T-helper 17 cell (primary cell): ENCODE data around the gene VAV3. TPM values are rescaled to one million over a fixed set of nuclear protein-coding genes. Genes with fewer than 3 reads are reported as not detected.
A peak's percentile ranks its signal among the peaks of the same experiment; 100 is the strongest.

Experiments
- ATAC-seq: fragments of 150-1000 bp; cut with Tn5 transposase; 2 replicates; pipeline ENCODE4 v1.10.0; 2021; ENCODE audit warnings: mild to moderate bottlenecking, moderate library complexity
- DNase-seq, 3 donors: peaks; one replicate each; pipeline versions ENCODE4 v3.0.0 to v3.0.0-alpha.2; 2020 to 2021
- H3K9me3 ChIP-seq: one replicate; pipeline ENCODE4 v1.7.0; 2013; ENCODE audit warnings: low read length, mild to moderate bottlenecking; ENCODE audit not compliant: control insufficient read depth, poor library complexity, severe bottlenecking
- H3K27ac Mint-ChIP-seq: one replicate; pipeline ENCODE4 v1.8.0; 2022; ENCODE audit warnings: mild to moderate bottlenecking, moderate library complexity, mixed read lengths
- H3K27me3 Mint-ChIP-seq: one replicate; pipeline ENCODE4 v1.8.0; 2022; ENCODE audit warnings: mixed read lengths
- H3K36me3 Mint-ChIP-seq: one replicate; pipeline ENCODE4 v1.8.0; 2022; ENCODE audit warnings: low read depth, mixed read lengths
- H3K4me1 Mint-ChIP-seq: one replicate; pipeline ENCODE4 v1.8.0; 2022; ENCODE audit warnings: mild to moderate bottlenecking, mixed read lengths
- H3K4me3 Mint-ChIP-seq: one replicate; pipeline ENCODE4 v1.8.0; 2022; ENCODE audit warnings: mild to moderate bottlenecking, moderate library complexity, mixed read lengths
- total RNA-seq, 4 donors: library from RNA in 2 of 4; stranded (reverse) in 2 of 4; gene quantifications; one replicate each; pipeline ENCODE4 v1.2.3 and lab custom pipeline; 2022 to 2026

The VAV3 gene
- total RNA-seq, 2 donors from 2014 or later, result 10.6 to 11.0 TPM

DNA sequence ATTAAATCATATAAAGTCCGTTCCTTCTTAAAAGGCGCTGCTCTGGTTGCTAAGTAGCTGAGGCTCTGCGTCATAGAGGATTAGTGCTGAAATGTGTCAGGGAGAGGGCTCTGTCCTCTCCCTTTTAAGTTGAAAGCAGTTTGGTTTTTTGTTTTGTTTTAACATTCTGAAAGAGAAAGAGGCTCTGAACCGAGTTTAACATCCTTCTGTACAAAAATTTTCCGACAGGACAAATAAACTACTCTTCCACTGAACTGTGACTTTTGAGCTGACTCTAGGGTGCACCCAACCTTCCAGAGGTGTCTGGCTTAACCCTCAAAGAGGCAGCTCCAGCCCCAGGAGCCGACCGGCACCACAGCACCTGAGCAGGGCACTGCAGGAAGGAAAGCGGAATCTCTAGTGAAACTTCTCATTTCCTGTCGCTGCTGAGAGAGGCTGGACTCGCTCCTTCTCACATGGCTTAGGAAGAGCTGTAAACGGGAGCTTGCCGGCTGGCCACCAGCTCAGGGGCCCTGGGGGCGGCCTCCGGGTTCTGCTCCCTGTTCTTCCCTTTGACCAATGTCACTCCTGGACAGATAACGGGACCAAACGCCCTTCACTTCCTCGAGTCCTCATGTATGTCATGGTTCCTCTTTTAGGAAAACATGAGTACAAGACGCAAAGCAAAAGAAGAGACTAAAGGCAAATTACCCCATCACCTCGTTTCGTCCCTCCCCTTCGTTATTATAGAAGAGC is 1.2 kb downstream of the VAV3 start:
- no peaks in the 10 kb centered on the region for H3K9me3 ChIP-seq
- Mint-ChIP-seq H3K4me3 (peak overlapping the region; percentile 95), H3K27ac (peak overlapping the region; percentile 94), H3K36me3 (peaks cover 2% of the 10 kb centered on the region), H3K27me3 (peaks cover 5% of the 10 kb centered on the region), H3K4me1 (peaks cover 19% of the 10 kb centered on the region)
- ATAC-seq (peak; percentile 73), DNase-seq (peak in 2 of 3 donors; percentile 5 to 13)

DNA sequence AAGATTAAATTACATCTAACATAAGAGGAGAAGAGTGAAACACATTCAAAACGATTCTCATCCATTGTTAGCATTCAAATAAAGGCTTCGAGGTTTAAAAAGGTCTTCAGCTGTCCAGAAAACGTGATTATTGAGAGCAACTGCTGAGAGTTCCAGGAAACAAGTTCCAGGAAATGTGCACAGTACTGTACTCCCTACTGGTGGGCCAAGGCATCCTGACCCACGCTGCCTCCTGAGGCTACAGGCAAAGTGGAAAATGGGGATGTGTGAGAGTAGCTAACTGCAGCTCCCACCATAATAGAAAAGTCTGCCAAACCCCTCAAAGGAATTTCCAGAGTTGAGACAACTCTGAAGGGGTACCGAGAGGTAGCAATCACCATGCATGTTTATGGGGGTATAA is 2.0 kb downstream of the VAV3 start:
- H3K9me3 ChIP-seq, result no peaks in the 10 kb centered on the region
- ATAC-seq (no peak), DNase-seq (no peak)
- peaks cover 5% of the 10 kb centered on the region for H3K27me3 Mint-ChIP-seq
- H3K27ac Mint-ChIP-seq, result peak overlapping the region; percentile 94
- H3K36me3 Mint-ChIP-seq, result peaks cover 2% of the 10 kb centered on the region
- H3K4me3 Mint-ChIP-seq, result peak overlapping the region; percentile 95
- peaks cover 19% of the 10 kb centered on the region for H3K4me1 Mint-ChIP-seq

DNA sequence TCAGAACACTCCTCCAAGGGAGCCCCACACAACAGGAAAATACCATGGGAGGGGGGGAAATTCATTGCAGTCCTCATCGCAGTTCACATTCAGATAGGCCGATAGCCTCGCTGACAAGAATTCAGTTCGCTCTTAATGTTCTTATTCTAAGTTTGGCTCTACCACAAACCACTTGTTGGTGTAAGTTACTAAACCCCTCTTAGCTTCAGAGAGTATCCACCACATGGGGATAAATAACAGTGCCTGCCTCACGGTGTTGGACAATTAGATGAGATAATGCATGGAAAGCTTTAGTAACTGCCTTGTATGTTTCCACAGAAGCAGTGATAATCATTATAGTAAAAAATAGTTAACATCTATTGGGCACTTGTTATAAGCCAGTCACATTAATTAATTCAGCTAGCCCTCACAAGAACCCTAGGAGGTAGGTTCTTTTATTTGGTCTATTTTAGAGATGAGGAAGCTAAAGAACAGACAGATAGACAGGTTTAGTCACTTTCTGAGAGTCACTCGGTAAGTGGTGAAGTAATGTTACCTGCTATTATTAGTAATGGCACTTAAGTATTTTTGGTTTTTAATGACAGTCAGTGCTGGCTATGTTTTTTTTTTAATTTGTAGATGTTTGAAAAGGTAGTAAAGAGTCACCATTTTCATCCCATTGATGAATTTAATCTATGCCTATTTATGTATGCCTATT is 10.1 kb downstream of the VAV3 start:
- H3K27ac Mint-ChIP-seq, result no peak overlapping the region
- peaks cover 24% of the 10 kb centered on the region for H3K4me1 Mint-ChIP-seq
- no peaks in the 10 kb centered on the region for H3K9me3 ChIP-seq
- no peak overlapping the region for H3K4me3 Mint-ChIP-seq
- DNase-seq (no peak), ATAC-seq (no peak)
- peaks cover 5% of the 10 kb centered on the region for H3K36me3 Mint-ChIP-seq
- no peaks in the 10 kb centered on the region for H3K27me3 Mint-ChIP-seq

DNA sequence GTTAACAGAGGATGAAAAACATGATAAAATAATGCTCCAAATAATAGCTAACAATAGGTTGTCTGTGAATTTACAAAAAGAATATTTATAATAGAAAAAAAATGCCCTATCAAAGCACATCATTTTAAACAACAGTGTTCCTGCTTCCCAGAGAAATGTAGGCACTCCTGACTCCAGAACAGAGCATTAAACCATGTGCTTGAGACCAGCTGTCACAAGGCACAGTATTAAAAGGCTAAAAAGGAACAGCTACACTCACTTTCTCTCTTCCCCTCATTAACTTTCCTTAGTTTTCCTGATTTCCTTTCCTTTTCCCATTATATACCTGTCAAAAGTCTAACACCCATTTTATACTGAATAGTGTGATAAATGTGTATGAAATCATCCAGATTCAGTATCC is 10.9 kb downstream of the VAV3 start:
- no peaks in the 10 kb centered on the region for H3K9me3 ChIP-seq
- DNase-seq (no peak), ATAC-seq (no peak)
- peaks cover 24% of the 10 kb centered on the region for H3K4me1 Mint-ChIP-seq
- no peaks in the 10 kb centered on the region for H3K27me3 Mint-ChIP-seq
- H3K4me3 Mint-ChIP-seq, result no peak overlapping the region
- H3K36me3 Mint-ChIP-seq, result peaks cover 2% of the 10 kb centered on the region
- no peak overlapping the region for H3K27ac Mint-ChIP-seq

DNA sequence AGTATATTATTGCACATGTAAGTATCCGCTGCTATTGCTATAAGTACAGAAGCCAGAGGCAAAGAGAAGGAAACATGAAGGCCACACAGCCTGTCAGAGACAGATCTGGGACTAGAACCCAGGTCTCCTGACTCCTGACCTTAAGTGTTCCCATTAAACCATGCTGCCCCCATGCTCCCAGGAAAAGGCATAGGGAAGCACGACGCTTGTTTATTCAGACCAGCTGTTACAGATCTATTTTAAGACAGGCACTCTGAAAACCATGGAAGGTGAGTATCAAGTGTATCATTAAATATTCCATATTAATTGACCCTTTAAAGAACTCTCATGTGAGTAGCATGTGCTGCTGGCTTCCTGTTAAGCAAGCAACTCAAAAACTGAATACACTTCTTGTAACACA is 11.4 kb downstream of the VAV3 start:
- H3K27ac Mint-ChIP-seq, result no peak overlapping the region
- no peak overlapping the region for H3K4me3 Mint-ChIP-seq
- H3K9me3 ChIP-seq, result no peaks in the 10 kb centered on the region
- no peaks in the 10 kb centered on the region for H3K27me3 Mint-ChIP-seq
- peaks cover 2% of the 10 kb centered on the region for H3K36me3 Mint-ChIP-seq
- DNase-seq, result no peak
- no peak for ATAC-seq
- peaks cover 24% of the 10 kb centered on the region for H3K4me1 Mint-ChIP-seq

DNA sequence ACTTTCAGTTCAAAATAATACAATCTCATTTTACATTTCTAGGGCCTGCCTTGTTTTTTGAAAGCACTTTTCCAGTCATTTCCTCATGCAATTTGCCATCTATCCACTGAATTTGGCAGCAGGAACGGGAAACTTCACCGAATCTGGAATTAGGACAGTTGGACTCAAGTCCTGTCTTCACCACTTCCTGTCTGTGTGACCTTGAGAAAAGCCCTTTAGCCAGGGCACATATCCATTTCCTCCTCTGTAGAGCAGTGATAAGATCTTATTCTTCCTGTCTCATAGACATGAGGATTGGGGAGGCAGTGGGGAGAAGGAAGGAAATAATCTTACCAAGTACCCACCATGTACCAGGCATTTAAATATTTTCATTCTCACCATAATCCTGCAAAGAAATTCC is 12.0 kb downstream of the VAV3 start:
- Mint-ChIP-seq H3K4me3 (no peak overlapping the region), H3K27me3 (no peaks in the 10 kb centered on the region), H3K36me3 (peaks cover 2% of the 10 kb centered on the region), H3K27ac (no peak overlapping the region), H3K4me1 (peaks cover 24% of the 10 kb centered on the region)
- no peaks in the 10 kb centered on the region for H3K9me3 ChIP-seq
- ATAC-seq, result no peak
- no peak for DNase-seq

DNA sequence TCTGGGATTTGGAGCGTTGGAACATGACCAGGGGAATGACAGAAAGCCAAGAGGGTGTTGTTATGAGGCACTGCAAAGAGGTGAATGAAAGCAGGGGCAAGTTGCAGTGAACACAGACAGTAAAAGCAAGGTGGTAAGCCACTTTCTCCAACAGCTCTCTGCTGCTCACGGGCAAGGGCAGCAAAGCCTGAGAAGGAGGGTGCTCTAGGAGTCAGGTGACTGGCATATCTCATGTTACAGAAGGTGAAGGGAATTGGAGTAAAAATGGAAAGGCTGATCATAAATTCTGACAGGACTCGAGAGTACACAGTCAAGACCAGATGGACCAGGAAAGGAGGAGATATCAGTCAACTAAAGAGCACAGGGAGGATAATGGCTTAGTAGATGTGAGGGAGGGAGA is 14.5 kb downstream of the VAV3 start:
- DNase-seq, result no peak
- H3K4me1 Mint-ChIP-seq, result peaks cover 24% of the 10 kb centered on the region
- H3K27ac Mint-ChIP-seq, result no peak overlapping the region
- H3K36me3 Mint-ChIP-seq, result peaks cover 2% of the 10 kb centered on the region
- no peaks in the 10 kb centered on the region for H3K27me3 Mint-ChIP-seq
- ATAC-seq, result no peak
- H3K9me3 ChIP-seq, result no peaks in the 10 kb centered on the region
- no peak overlapping the region for H3K4me3 Mint-ChIP-seq

DNA sequence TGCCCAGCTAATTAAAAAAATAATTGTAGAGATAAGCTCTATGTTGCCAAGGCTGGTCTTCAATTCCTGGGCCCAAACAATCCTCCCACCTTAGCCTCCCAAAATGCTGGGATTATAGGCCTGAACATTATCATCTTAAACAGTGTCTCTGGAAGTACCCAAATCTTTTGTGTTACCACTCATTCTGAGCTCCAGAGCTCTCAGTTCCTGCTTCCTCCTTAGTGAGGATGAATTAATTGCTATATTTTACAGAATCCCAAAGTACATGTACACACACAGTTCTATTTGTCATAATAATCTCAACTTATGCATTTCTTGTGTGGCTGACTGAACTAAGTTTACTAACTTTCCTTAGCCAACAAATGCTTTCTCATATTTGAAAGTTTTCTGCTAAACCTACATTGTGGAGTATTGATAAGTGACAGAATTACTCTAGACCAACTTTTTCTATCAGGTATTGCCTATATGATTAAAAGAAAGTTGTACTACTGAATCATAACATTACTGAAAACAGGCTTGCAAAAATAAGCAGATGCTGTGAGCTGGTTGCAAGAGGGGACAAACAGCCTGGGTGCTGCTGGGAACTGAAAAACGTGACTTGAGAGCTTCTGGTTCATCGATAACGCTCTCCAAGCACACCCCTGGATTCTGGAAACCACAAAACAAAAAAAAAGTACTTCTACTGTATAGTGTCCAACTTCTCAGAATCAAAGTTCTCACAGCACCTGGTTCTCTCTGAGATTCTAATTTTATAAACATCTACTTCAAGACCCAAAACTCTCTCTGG is 15.3 kb downstream of the VAV3 start:
- no peak for ATAC-seq
- no peaks in the 10 kb centered on the region for H3K9me3 ChIP-seq
- Mint-ChIP-seq H3K4me1 (peaks cover 24% of the 10 kb centered on the region), H3K27me3 (no peaks in the 10 kb centered on the region), H3K27ac (no peak overlapping the region), H3K4me3 (no peak overlapping the region), H3K36me3 (peaks cover 2% of the 10 kb centered on the region)
- DNase-seq, result no peak

DNA sequence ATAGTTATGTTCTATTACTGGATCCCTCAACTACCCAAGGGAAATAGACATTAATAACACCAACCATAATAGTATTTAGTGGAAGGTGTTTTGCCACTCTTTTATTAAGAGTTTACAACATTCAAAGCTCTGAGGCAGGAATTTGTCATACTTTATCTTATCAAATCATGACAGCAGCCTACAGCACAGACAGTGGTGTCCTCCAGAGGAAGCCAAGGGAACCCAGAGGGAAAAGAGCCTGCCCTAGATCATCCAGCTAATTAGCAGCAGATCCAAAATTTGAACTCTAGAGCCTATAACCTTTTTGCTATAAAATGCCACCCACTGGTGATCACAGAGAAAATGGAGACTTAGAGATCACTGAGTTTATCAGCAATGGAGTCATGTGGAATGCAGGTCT is 18.2 kb downstream of the VAV3 start:
- no peaks in the 10 kb centered on the region for H3K9me3 ChIP-seq
- no peak overlapping the region for H3K4me3 Mint-ChIP-seq
- no peak for DNase-seq
- H3K36me3 Mint-ChIP-seq, result peaks cover 8% of the 10 kb centered on the region
- no peaks in the 10 kb centered on the region for H3K27me3 Mint-ChIP-seq
- ATAC-seq, result no peak
- peaks cover 21% of the 10 kb centered on the region for H3K4me1 Mint-ChIP-seq
- no peak overlapping the region for H3K27ac Mint-ChIP-seq

DNA sequence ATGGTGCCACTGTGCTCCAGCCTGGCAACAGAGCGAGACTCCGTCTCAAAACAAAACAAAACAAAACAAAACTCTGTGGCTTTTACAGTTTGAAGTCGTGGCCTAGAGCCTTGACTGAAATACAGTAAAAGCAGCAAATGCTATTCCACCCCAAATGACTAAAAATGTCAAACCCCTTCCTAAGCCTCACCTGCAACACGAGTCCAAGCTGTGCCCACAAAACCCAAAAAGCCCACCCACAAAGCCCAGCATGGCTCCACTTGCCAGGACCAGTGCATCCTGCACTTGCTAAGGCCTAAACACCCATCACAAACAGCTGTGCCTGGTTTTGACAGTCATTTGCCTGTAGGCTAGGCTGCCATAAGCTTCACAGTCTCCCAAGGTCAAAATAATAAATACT is 21.3 kb downstream of the VAV3 start:
- H3K27me3 Mint-ChIP-seq, result no peaks in the 10 kb centered on the region
- peak overlapping the region; percentile 62 for H3K4me3 Mint-ChIP-seq
- no peaks in the 10 kb centered on the region for H3K9me3 ChIP-seq
- ATAC-seq (no peak), DNase-seq (no peak)
- peaks cover 12% of the 10 kb centered on the region for H3K4me1 Mint-ChIP-seq
- peak overlapping the region; percentile 62 for H3K27ac Mint-ChIP-seq
- peaks cover 6% of the 10 kb centered on the region for H3K36me3 Mint-ChIP-seq

DNA sequence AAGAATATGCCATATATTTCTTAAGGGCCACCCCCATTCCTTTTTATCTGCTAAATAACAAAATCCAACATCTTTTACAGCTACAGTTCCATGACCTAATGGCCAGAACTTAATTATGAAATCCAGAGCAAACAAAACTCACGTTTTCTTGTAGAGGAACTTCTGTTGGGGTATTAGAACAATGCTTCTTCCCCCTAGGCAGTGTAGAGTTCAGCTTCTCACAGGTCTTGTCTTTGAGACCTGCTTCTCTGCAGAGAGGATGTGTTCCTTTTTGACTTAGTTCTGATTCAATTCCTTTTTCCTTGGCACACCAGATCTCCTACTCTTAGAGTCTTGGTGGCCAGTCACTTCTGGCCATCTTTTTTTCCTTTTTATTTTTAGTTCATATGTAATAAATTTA is 22.2 kb downstream of the VAV3 start:
- H3K4me3 Mint-ChIP-seq, result no peak overlapping the region
- DNase-seq (no peak), ATAC-seq (no peak)
- H3K27ac Mint-ChIP-seq, result no peak overlapping the region
- no peaks in the 10 kb centered on the region for H3K27me3 Mint-ChIP-seq
- H3K4me1 Mint-ChIP-seq, result peaks cover 12% of the 10 kb centered on the region
- H3K9me3 ChIP-seq, result no peaks in the 10 kb centered on the region
- H3K36me3 Mint-ChIP-seq, result peaks cover 6% of the 10 kb centered on the region

DNA sequence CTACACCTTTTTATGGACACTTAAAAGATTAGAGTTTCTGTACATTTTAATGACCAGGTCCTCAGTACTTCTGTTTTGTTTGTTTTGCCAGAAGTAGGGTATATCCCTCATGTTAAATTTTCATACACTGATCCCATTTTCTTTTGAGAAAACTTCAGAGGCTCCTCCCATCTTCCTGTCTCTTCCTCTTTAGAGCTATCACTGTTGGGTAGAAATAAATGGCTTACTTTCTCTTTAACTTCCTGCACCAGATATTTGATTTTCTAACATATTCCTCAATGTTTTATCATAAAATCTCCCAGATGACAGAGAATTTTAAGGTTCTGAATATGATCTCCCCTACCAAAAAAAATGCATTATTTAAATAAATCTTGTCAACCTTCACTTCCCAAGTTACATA is 23.4 kb downstream of the VAV3 start:
- Mint-ChIP-seq H3K4me3 (no peak overlapping the region), H3K36me3 (peaks cover 6% of the 10 kb centered on the region), H3K27me3 (no peaks in the 10 kb centered on the region), H3K4me1 (peaks cover 20% of the 10 kb centered on the region), H3K27ac (peak overlapping the region; percentile 29)
- DNase-seq, result no peak
- no peaks in the 10 kb centered on the region for H3K9me3 ChIP-seq
- ATAC-seq, result no peak

DNA sequence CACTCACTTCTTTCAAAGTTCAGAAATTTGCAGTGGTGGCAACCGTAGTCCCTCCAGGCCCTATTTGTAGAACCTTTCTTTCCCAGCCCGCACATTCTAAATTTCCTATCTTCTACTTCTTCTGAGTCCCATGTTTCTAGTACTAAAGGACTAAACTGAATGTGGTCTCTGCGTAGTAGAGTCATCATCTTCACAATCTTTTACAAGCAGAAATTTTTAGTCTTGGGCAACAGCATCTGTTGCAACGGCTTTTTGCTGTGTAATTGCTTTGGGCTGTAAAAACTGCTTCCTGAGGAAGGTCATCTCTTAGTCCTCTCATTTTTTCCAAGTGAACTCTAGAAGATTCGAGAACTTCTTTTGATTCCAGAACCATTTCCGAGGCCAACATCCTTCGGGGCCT is 23.9 kb downstream of the VAV3 start:
- Mint-ChIP-seq H3K36me3 (peaks cover 6% of the 10 kb centered on the region), H3K4me1 (peaks cover 21% of the 10 kb centered on the region), H3K27me3 (no peaks in the 10 kb centered on the region), H3K4me3 (no peak overlapping the region), H3K27ac (peak overlapping the region; percentile 29)
- ATAC-seq (no peak), DNase-seq (no peak)
- no peaks in the 10 kb centered on the region for H3K9me3 ChIP-seq
